Fibroblast of lung (primary cell): ENCODE data around the gene GFM1.

Experiments
- CTCF ChIP-seq, 2 donors: IDR thresholded peaks in 1 of 2; conservative IDR thresholded peaks in 1 of 2; 1 replicate in 1 of 2; 2 replicates in 1 of 2; pipeline ENCODE4 v1.5.1; 2011 to 2012; ENCODE audit warnings: low read length in 2 of 2, control low read depth in 1 of 2, inconsistent platforms in 1 of 2, low read depth in 1 of 2, mild to moderate bottlenecking in 1 of 2
- EZH2 ChIP-seq: IDR thresholded peaks from 2 replicates; pipeline ENCODE4 v1.5.1; 2012; ENCODE audit warnings: low read length, control low read depth, mild to moderate bottlenecking; ENCODE audit errors: missing control alignments

- no peak for TF ChIP-seq CTCF (conservative IDR thresholded peaks at IDR 0.05 in 1 of 2, IDR thresholded peaks at IDR 0.05 in 1 of 2; ENCODE audit: low read depth in 1 of 2, low read length in 2 of 2)
- TF ChIP-seq EZH2 = no peak
Observed at GRCh38 chr3:158651192-158651591, 6.9 kb downstream of the GFM1 start.
